Measurements from ENCODE around the gene ECI2. TPM values are rescaled to one million over a fixed set of nuclear protein-coding genes. Genes with fewer than 3 reads are reported as not detected.

ECI2 gene, protein sequence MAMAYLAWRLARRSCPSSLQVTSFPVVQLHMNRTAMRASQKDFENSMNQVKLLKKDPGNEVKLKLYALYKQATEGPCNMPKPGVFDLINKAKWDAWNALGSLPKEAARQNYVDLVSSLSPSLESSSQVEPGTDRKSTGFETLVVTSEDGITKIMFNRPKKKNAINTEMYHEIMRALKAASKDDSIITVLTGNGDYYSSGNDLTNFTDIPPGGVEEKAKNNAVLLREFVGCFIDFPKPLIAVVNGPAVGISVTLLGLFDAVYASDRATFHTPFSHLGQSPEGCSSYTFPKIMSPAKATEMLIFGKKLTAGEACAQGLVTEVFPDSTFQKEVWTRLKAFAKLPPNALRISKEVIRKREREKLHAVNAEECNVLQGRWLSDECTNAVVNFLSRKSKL
- total RNA-seq (ENCODE audit: low replicate concordance), result 40.2 and 75.4 TPM in 2 replicates

DNA sequence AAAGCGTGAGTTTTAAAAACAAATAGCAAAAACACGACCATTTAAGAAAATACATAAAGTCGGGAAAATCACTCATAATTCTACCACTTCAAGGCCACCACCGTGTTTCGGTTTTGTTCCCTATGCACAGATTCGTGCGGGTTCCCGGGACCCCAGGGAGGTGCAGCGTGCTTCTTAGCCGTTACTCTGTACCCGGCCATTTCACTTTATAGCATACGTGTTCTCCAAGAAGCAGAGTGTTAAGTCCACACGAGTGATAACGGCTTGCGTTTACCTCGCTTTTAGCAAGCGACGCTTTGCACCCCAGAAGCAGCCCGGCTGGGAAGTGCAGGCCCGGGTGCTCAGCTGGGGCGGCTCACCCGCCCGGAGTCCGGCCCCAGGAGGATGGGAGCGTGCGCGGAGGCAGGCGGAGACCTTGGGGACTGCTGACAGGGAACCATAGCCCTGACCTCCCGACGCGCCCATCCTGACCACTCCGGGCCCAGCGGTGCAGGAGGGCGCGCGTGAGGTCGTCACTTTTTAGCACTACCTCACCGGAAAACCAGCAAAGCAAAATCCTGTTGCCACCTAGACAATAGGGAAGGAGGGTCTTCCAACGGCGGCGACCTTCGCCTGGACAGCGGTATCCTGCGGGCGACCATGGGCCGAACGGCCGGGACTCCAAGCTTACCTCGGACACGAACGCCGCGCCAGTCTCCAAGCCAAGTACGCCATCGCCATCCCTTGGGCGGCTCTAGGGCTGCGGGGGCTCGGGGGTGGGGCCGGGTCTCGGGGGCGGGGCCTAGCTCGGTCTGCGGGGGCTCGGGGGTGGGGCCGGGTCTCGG, at the start of gene ECI2:
Gene ECI2 (minus strand): TSS at position 735 of the 824 bp plus-strand sequence. CDS start 15 bp downstream, at position 720.

GRCh38 chr6:4078691-4079471, 56.5 kb downstream of the ECI2 start, which contains the start of gene FAM217A:
TSS of gene FAM217A (minus strand) at chr6:4079137. CDS start at chr6:4077414, 1,723 bp downstream.

Other genes with a start within 250 kb of the ECI2 start
- gene FAM217A, start 56.4 kb downstream of the ECI2 start, total RNA-seq (ENCODE audit: low replicate concordance), result not detected in 2 replicates

Measured in smooth muscle cell of the coronary artery (primary cell).